PFSK-1 (cell line): ENCODE results near the gene SDF4.

ENCODE experiments used
- FOXP2 ChIP-seq: optimal IDR thresholded peaks from 2 replicates; pipeline ENCODE3; 2011; ENCODE audit warnings: borderline replicate concordance, control low read depth, inconsistent platforms; ENCODE audit not compliant: insufficient read depth; ENCODE audit errors: extremely low read length, extremely low read depth
- POLR2AphosphoS5 ChIP-seq: IDR thresholded peaks from 2 replicates; pipeline ENCODE4 v1.6.1; 2012; ENCODE audit warnings: low read depth, mild to moderate bottlenecking, control low read depth, low read length, moderate library complexity
- REST ChIP-seq, 2 experiments: IDR thresholded peaks; 2 replicates each; pipeline versions ENCODE4 v1.6.1 to v1.8.0; 2011 to 2012; ENCODE audit warnings: low read depth in 2 of 2, low read length in 2 of 2, control low read depth in 1 of 2, inconsistent platforms in 1 of 2, mild to moderate bottlenecking in 1 of 2, moderate library complexity in 1 of 2; ENCODE audit not compliant: insufficient read depth in 1 of 2
- SIN3A ChIP-seq: IDR thresholded peaks from 2 replicates; pipeline ENCODE4 v1.6.1; 2012; ENCODE audit warnings: mild to moderate bottlenecking, low read length, moderate library complexity, borderline replicate concordance; ENCODE audit not compliant: insufficient read depth
- TAF1 ChIP-seq: IDR thresholded peaks from 2 replicates; pipeline ENCODE4 v1.6.1; 2012; ENCODE audit warnings: low read length, control low read depth, borderline replicate concordance; ENCODE audit not compliant: insufficient read depth

- no peak for TF ChIP-seq SIN3A
- TF ChIP-seq REST (IDR thresholded peaks at IDR 0.05; ENCODE audit: insufficient read depth in 1 of 2, low read depth in 2 of 2, low read length in 2 of 2) = no peak
- no peak for TF ChIP-seq TAF1
- TF ChIP-seq POLR2AphosphoS5 = no peak
- no peak for TF ChIP-seq FOXP2
Observed at GRCh38 chr1:1262071-1262470, 30.3 kb upstream of the SDF4 start.
